K562 (cell line): ENCODE data around the gene HEBP2. TPM values are rescaled to one million over a fixed set of nuclear protein-coding genes. Genes with fewer than 3 reads are reported as not detected.

Experiments
- ATAC-seq: fragments of 200-7000 bp; cut with Tn5 transposase; 3 replicates; pipeline ENCODE4 v1.9.1; 2020; ENCODE audit warnings: moderate library complexity
- BruUV-seq: library from RNA; stranded (reverse); fragments of 400-500 nt; replicated peaks from 2 replicates; lab custom pipeline; 2021; lab: Mats Ljungman, UMichigan
- CTCF ChIA-PET: fragments of 300-600 bp; formaldehyde crosslinking; extraction: SDS; loops from one replicate; lab custom pipeline; 2021; ENCODE audit warnings: low intra/inter-chr PET ratio; lab: Yijun Ruan, JAX
- POLR2A ChIA-PET: fragments of 300-600, 350-650 bp; sonication (Branson Sonifier 250); formaldehyde crosslinking; extraction: SDS; loops from one replicate; lab custom pipeline; 2021; ENCODE audit warnings: antibody characterized with exemption, inconsistent platforms; lab: Yijun Ruan, JAX
- DNase-seq, 4 experiments: peaks; one replicate each; pipeline versions ENCODE4 v3.0.0 to v3.0.0-alpha.2; 2011 to 2018; ENCODE audit warnings: low spot score in 3 of 4, mixed read lengths in 3 of 4; ENCODE audit errors: extremely low read depth in 1 of 4
- FAIRE-seq: peaks from 2 replicates; lab custom pipeline; 2011; peaks lifted over from hg19 to GRCh38; lab: Jason Lieb, UNC
- H2AFZ ChIP-seq: 2 replicates; pipeline ENCODE4 v1.6.0; 2011; ENCODE audit warnings: low read depth, low read length, control low read depth, inconsistent platforms
- H3K27ac ChIP-seq: fragments of 200-600 bp; 3 replicates; pipeline ENCODE4 v1.8.0; 2011; ENCODE audit warnings: low read depth, mild to moderate bottlenecking, control low read depth, inconsistent platforms, low read length, moderate library complexity, mixed read lengths; ENCODE audit errors: extremely low read depth
- H3K27me3 ChIP-seq, 2 experiments: fragments of 300-600 bp in 1 of 2; 2 replicates in 1 of 2; 3 replicates in 1 of 2; pipeline versions ENCODE4 v1.6.0 to v1.8.0; 2011; ENCODE audit warnings: inconsistent platforms in 2 of 2, low read length in 2 of 2, mild to moderate bottlenecking in 1 of 2, mixed read lengths in 1 of 2, moderate library complexity in 1 of 2; ENCODE audit not compliant: control insufficient read depth in 2 of 2, insufficient read depth in 2 of 2
- H3K36me3 ChIP-seq: fragments of 300-600 bp; 3 replicates; pipeline ENCODE4 v1.8.0; 2011; ENCODE audit warnings: mild to moderate bottlenecking, low read length, inconsistent platforms; ENCODE audit not compliant: control insufficient read depth, insufficient read depth
- H3K4me1 ChIP-seq, 2 experiments: fragments of 200-600 bp in 1 of 2; replicated peaks in 1 of 2; 2 replicates in 1 of 2; 3 replicates in 1 of 2; pipeline versions ENCODE4 v1.5.1 to v1.8.0; 2011; ENCODE audit warnings: inconsistent platforms in 2 of 2, low read length in 2 of 2, mild to moderate bottlenecking in 1 of 2, mixed read lengths in 1 of 2, moderate library complexity in 1 of 2; ENCODE audit not compliant: control insufficient read depth in 2 of 2, insufficient read depth in 2 of 2
- H3K4me2 ChIP-seq: 2 replicates; pipeline ENCODE4 v1.6.1; 2011; ENCODE audit warnings: low read length, control low read depth, inconsistent platforms, mixed read lengths; ENCODE audit not compliant: insufficient read depth
- H3K4me3 ChIP-seq: fragments of 200-600 bp; sonication (generic), shearing (Covaris generic); 2 replicates; pipeline ENCODE4 v1.5.1; 2016; ENCODE audit warnings: control low read depth, inconsistent platforms
- H3K79me2 ChIP-seq: fragments of 200-600 bp; 3 replicates; pipeline ENCODE4 v1.8.0; 2011; ENCODE audit warnings: low read length, inconsistent platforms; ENCODE audit not compliant: control insufficient read depth, insufficient read depth
- H3K9ac ChIP-seq, 2 experiments: 2 replicates each; pipeline versions ENCODE4 v1.6.0 to v1.6.1; 2011; ENCODE audit warnings: low read depth in 2 of 2, low read length in 2 of 2, control low read depth in 1 of 2, inconsistent platforms in 1 of 2, mild to moderate bottlenecking in 1 of 2, mixed read lengths in 1 of 2; ENCODE audit not compliant: insufficient read depth in 1 of 2
- H3K9me1 ChIP-seq: one replicate; pipeline ENCODE4 v1.6.0; 2011; ENCODE audit warnings: inconsistent platforms, mild to moderate bottlenecking, low read length, moderate library complexity; ENCODE audit not compliant: control insufficient read depth, insufficient read depth
- H3K9me3 ChIP-seq: replicated peaks from 2 replicates; pipeline ENCODE4 v1.5.1; 2011; ENCODE audit warnings: low read depth, low read length, inconsistent platforms; ENCODE audit not compliant: control insufficient read depth, insufficient read depth
- H4K20me1 ChIP-seq: replicated peaks from 2 replicates; pipeline ENCODE4 v1.6.1; 2011; ENCODE audit warnings: low read length, inconsistent platforms, mixed read lengths; ENCODE audit not compliant: control insufficient read depth, insufficient read depth
- POLR2B ChIP-seq: fragments of 450-650 bp; IDR thresholded peaks from 2 replicates; pipeline ENCODE4 v1.6.1; 2018; ENCODE audit warnings: low read depth; ENCODE audit not compliant: partially characterized antibody
- ZNF263 ChIP-seq: sonication (generic); formaldehyde crosslinking; IDR thresholded peaks from 2 replicates; pipeline ENCODE4 v1.8.0; 2022; ENCODE audit warnings: mild to moderate bottlenecking, missing genetic modification reagents, borderline replicate concordance
- WGBS: fragments of 100-300 bp; shearing (Covaris generic); methylation state at CpG from one replicate; pipeline ENCODE4 v1.1.6; 2016; ENCODE audit warnings: low coverage, mixed read lengths; ENCODE audit not compliant: insufficient coverage; ENCODE audit errors: missing lambda C conversion rate; 5-methylcytosine and 5-hydroxymethylcytosine counted together
- in situ Hi-C: fragments of 300-500 bp; cut with MboI; formaldehyde crosslinking; loops from 4 replicates; pipeline ENCODE4 v1.15.0; 2018; ENCODE audit warnings: inconsistent platforms, mixed read lengths
- intact Hi-C: fragments of 100-400 bp; cut with micrococcal nuclease; formaldehyde crosslinking; loops from 2 replicates; pipeline ENCODE4 v1.14.2; 2022
- polyA plus RNA-seq, 8 experiments: library from polyadenylated mRNA; depleted of rRNA in 4 of 8; stranded (reverse) in 5 of 8; unstranded in 3 of 8; fragments of >200 nt; fragmentation: Nextera tagmentation in 2 of 8; fragmentation: Illumina TruSeq in 1 of 8; extraction: Ambion mirVana in 2 of 8; extraction: Trizol in 1 of 8; gene quantifications; 2 replicates each; pipeline versions ENCODE4 v1.2.1 to v1.2.3, GENCODE V29; 2011 to 2014; ENCODE audit warnings: inconsistent platforms in 1 of 8, missing spikeins in 1 of 8
- total RNA-seq, 7 experiments: library from RNA; depleted of rRNA in 6 of 7; stranded (reverse); fragments of >200 nt in 6 of 7; fragmentation: Illumina TruSeq in 2 of 7; extraction: Trizol in 2 of 7; gene quantifications; 2 replicates each; pipeline versions ENCODE4 v1.2.1 to v1.2.3, GENCODE V29; 2011 to 2021; ENCODE audit warnings: low replicate concordance in 1 of 7

HEBP2 gene
- total and polyA plus RNA-seq, 9 of the 15 experiments (the other 6 are each of a cell fraction or from before 2014, with no cell fraction given): 8.5 to 63.7 (median 36.9) TPM

DNA sequence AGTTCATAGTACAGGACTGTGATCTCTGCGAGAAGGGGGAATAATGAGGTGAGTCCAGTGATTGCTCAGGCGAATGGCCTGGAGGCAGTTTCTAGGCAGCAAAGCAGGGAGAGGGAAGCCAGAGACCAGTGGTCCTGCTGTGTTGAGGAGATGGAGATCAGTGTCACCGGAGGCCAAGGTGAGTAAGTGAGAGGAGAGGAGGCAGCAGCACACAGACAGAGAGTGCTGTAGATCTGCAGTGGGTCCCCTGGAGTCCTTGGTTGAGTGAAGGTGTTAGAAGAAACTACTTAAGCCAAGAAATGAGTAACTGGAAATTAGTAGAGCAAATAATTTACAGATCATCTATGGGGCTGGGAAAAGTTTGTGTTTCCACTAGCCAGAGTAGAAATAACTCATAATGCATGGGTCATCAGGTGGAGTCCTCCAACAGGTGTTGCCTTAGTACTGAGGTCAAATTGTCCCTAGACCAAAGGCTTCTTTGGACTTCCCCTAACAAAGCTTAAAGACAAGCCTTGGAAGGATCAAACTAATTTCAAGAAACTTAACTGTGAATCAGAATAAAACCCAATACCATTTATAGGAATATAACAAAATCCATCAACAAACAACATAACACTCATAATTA, 13.6 kb downstream of the HEBP2 start:
- Histone ChIP-seq H3K79me2 (no peaks in the 10 kb centered on the region), H4K20me1 (no peaks in the 10 kb centered on the region), H3K9me3 (no peaks in the 10 kb centered on the region), H3K4me2 (no peak overlapping the region), H3K27ac (no peak overlapping the region), H3K9ac (no peak overlapping the region), H3K9me1 (no peaks in the 10 kb centered on the region), H2AFZ (no peak overlapping the region), H3K27me3 (peaks cover 0 to 16% of the 10 kb centered on the region in 2 experiments; a peak in 3 of 5 replicates), H3K4me1 (no peaks in the 10 kb centered on the region), H3K4me3 (no peak overlapping the region), H3K36me3 (peaks cover 12% of the 10 kb centered on the region; the same call in 2 of the 3 replicates)
- no peak for ATAC-seq
- no peak for TF ChIP-seq ZNF263 (CRISPR knock-in tag)
- BruUV-seq: no TSS peak
- 14% methylated on average over 3 of the region's 3 CpGs for WGBS
- intact Hi-C loops: no loop called here
- in situ Hi-C loops: no loop called here
- POLR2A ChIA-PET: no interaction called here
- no peak for DNase-seq
- CTCF ChIA-PET: no interaction called here
- no peak for FAIRE-seq

DNA sequence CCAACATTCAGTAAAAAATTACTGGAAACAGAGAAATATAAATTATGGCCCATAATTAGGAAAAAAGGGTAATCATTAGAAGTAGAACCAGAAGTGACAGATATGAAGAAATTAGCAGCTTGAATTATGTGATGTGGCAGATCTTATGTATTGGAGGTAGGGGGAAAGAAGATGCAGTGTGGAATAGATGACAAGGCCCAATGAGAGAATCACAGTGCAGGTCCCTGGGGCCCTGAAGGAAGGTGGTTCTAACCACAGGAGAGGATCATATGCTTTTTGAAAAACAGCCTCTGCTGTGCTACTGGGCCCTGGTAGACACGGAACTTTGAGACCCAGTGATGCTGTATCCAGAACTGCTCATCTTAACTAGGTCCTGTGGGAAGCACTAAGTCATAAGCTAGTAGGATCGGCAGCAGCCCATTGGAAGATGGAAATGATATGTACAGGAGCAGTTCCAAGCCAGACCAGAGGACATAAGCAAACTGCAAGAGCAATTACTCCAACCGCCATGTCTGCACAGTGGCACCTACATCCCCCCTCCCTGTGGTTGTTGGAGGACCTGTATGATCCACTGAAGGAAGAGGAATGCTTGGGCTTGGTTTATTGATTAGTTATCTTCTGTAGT, 14.2 kb downstream of the HEBP2 start:
- in situ Hi-C loops (no loop called here), intact Hi-C loops (no loop called here)
- CTCF ChIA-PET: no interaction called here
- peaks cover 6% of the 10 kb centered on the region; the same call in 2 of the 3 replicates for H3K36me3 ChIP-seq
- WGBS: 1% methylated on average over 3 of the region's 3 CpGs
- H3K79me2 ChIP-seq: no peaks in the 10 kb centered on the region
- H3K4me1 ChIP-seq: no peaks in the 10 kb centered on the region
- FAIRE-seq: no peak
- no peaks in the 10 kb centered on the region for H3K9me3 ChIP-seq
- peaks cover 2 to 17% of the 10 kb centered on the region in 2 experiments; a peak in 3 of 5 replicates for H3K27me3 ChIP-seq
- no peak overlapping the region for H2AFZ ChIP-seq
- BruUV-seq: no TSS peak
- no peaks in the 10 kb centered on the region for H3K9me1 ChIP-seq
- no peak overlapping the region for H3K4me2 ChIP-seq
- H3K9ac ChIP-seq: no peak overlapping the region
- DNase-seq: no peak
- no peaks in the 10 kb centered on the region for H4K20me1 ChIP-seq
- no peak for ATAC-seq
- POLR2A ChIA-PET: no interaction called here
- no peak for TF ChIP-seq POLR2B
- TF ChIP-seq, all 486 proteins: peak for 0
- Histone ChIP-seq H3K4me3 (no peak overlapping the region), H3K27ac (no peak overlapping the region)
